NCI-H345 treated with DMSO at 0.1 percent for 48 hours (cell line): ENCODE measurements around the gene ANKRD45.
"Not testable (repeated sequence)": the region's sequence is repeated elsewhere in the genome, so short reads cannot be mapped to it uniquely, and the experiment has no call there.

Experiments
- DNase-seq: peaks from one replicate; lab custom pipeline; 2025; ENCODE audit not compliant: unreplicated experiment; lab: John Stamatoyannopoulos, UW

ANKRD45 gene, protein sequence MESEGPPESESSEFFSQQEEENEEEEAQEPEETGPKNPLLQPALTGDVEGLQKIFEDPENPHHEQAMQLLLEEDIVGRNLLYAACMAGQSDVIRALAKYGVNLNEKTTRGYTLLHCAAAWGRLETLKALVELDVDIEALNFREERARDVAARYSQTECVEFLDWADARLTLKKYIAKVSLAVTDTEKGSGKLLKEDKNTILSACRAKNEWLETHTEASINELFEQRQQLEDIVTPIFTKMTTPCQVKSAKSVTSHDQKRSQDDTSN

DNA sequence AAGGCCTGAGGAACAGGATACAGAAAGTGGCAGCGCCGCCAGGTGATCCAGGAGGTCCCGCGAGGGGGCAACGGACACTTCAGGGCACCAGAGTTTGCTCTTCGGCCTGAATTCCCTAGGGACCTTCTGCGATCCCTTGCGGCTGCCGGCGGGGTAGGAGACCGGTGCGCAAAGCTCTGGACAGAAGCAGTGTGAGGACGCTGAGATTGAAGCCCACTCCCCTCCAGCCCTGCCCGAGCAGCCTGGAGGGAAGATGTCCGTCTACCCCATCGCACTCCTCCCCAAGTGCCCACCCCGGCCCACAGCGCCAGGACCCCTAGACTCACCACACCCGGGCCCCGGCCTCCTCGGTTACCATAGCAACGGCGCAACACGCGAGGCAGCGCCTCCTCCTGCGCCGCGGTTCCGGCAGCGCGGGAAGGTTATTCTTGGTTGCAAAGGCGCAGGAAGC lies at the start of gene ANKRD45:
TSS of gene ANKRD45 (minus strand) at position 361 of the 451 bp plus-strand sequence. CDS start 10,433 bp downstream, outside the sequence.
- peak; percentile 72 for DNase-seq

DNA sequence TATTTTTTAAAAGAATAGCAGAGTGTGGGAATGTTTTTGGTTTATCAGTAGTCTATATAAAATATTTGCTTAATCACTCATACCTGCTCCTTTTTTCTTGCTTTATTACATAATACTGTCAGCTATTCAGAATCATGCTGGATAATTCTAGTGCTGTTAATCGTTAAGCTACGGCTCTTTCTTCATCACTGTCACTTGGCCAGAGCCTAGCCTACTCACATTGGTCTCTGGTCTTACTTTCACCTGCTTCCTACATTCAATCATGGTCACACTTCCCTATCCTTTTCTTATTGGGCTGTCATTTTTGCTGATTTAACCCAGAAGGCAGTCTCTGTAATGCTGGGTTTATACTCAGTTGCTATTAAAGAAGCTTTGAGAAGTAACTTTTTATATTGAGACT lies 47.6 kb upstream of the ANKRD45 start:
- DNase-seq, result no peak

DNA sequence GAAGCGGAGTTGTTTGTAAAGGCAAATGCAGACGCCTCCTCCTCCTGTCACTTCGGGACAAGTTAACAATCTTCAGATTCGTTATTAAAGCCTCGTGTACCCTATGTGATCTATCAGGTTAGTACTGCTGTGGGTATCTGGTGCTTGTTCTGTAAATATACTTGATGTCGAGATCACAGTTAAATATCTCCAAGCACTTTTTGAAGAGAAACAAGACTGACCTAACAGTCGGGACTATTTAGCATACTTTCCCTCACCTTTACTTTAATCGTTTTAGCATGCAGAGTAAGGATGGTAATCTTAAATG lies 45.8 kb upstream of the ANKRD45 start:
- no peak for DNase-seq

DNA sequence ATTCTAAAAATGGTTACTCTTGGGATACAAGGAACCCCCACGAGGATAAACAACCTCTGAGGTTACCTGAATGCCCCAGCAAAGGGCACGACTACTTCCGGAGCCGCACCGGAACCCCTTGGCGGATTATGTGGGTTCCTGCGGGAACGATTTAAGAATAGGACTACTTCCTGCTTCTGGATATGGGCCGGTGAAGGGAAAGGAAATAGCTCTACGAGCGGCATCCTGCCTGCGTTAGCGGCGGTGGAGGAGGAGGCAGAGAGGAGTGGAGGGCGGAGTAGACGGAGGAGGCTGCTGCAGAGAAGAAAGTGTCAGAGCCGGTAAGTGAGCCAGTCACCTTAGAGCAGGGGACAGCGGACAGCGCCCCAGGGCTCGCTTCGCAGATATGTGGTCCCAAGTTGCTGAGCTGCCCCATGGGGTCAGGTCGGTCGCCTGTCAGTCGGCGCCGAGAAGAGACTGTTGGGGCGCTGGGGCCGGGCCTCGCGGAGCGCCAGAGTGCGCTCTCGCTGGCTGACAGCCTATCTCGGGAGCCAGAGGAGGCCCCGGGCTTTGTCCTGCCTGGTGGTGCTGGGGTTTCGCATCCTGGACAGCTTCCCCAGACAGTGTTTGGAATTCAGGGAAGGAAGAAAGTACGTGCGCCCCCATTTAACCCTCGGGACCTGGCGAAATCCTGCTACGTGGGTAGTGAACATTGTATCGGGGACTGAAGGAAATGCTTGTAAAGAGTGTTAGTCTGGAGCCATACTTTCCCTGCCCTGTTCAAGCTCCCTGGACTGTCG lies 45.3 kb upstream of the ANKRD45 start, which contains the start of gene KLHL20:
TSS of gene KLHL20 (plus strand) at position 223 of the 779 bp plus-strand sequence. CDS start 1,063 bp downstream, outside the sequence.
- peak; percentile 81 for DNase-seq

DNA sequence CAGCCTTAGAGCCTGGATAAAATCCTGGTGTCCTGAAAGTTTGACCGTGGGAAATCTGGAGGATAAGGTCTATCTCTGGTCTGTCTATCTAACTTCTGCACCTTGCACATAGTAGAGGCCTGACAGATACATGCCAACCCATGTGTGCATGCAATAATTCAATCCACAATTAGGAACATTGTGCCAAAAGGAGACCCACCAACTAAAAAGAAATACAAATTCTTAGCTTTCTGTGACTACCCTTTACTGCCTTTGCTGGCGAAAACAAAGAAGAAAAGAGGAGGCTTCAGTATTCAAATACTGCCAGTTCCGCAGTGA lies 44.7 kb upstream of the ANKRD45 start:
- no peak for DNase-seq

DNA sequence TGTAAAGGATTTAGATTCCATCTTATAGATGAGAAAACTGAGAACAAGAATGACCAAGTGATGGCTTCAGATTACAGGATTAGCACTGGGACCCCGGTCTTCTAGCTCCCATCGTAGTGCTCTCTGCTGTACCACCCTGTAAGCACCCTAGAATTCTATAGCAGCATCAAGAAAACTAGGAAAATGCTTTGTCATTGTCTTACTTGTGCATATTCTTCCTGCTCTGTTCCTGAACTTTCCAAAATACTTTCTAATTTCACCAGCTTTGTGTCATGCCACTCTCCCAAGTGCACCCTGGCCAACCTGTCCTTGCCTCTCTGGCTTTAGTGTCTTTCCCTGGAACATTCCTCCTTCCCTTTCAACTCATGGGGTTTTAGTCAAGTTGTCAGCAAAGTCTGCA lies 39.1 kb upstream of the ANKRD45 start:
- no peak for DNase-seq

DNA sequence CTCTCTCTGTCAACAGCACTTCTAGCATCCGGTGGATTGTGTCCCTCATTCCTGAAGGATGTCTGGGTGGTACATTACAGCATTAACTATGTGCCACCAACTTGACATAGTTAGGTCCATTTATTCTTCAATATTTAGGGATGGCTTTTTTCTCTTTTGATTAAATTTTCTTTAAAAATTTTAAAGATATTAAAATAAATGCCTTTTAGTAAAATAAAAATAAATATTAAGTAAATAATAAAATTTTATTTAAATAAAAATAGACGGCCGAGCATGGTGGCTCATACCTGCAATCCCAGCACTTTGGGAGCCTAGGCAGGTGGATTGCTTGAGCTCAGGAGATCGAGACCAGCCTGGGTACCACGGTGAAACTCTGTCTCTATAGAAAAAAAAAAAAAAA lies 35.5 kb upstream of the ANKRD45 start:
- DNase-seq, result no peak

DNA sequence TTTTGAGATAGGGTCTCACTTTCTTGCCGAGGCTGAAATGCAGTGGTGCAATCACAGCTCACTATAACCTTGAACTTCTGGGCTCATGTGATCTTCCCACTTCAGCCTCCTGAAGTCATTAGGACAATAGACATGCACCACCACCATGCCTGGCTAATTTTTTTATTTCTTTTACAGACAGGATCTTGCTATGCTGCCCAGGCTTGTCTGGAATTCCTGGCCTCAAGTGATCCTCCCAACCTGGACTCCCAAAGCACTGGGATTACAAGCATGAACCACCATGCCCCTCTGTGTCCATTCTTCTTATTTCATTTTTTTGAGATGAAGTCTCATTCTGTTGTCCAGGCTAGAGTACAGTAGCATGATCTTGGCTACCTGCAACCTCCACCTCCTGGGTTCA lies 33.1 kb upstream of the ANKRD45 start:
- no peak for DNase-seq

DNA sequence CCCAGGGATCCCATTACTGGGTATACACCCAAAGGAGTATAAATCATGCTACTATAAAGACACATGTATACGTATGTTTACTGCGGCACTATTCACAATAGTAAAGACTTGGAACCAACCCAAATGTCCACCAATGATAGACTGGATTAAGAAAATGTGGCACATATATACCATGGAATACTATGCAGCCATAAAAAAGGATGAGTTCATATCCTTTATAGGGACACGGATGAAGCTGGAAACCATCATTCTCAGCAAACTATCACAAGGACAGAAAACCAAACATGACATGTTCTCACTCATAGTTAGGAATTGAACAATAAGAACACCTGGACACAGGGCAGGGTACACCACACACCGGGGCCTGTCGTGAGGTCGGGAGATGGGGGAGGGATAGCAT lies 31.6 kb upstream of the ANKRD45 start:
- not testable (repeated sequence) for DNase-seq

DNA sequence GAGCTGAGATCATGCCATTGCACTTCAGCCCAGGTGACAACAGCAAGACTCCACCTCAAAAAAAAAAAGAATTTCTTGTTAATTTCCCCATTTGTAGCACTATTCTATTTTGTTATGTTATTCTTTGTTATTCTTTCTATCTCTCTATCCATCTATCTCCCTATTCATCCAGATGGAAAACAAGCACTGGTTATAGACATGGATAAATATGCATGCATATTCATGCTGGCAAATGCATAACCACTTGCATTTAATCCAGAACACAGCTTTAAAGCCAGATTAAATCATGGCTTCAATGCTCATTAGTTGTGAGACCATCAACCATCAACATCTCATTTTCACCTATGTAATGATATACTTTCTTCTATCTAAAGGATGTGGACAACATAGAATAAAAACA lies 23.6 kb upstream of the ANKRD45 start:
- DNase-seq, result no peak

DNA sequence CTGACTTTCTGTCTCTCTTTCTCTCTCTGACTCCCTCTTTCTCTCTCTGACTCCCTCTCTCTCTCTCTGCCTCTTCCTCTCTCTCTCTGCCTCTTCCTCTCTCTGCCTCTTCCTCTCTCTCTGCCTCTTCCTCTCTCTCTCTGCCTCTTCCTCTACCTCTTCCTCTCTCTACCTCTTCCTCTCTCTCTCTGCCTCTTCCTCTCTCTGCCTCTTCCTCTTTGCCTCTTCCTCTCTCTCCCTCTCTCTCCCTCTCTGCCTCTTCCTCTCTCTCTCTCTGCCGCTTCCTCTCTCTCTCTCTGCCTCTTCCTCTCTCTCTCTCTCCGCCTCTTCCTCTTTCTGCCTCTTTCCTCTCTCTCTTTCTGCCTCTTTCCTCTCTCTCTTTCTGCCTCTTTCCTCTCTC lies 18.6 kb upstream of the ANKRD45 start:
- DNase-seq, result no peak

DNA sequence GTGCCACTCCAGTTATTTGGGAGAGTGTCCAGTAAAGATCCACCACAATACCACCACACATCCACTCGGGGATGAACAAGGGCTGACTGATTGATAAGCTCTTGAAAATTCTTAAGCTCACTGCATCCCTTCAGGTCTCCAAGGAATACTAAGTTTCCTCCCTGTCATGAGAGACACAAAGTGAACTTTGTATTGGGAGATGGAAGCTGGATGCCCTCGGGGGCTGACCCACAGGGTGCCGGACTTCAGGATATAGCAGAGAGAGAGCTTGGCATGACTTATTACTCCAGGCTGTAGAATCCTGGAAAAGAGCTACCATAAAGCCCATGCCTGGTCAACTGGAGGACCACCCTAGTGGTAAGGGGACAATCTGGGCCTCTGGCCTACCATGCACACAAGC lies 15.5 kb upstream of the ANKRD45 start:
- DNase-seq, result not testable (repeated sequence)

DNA sequence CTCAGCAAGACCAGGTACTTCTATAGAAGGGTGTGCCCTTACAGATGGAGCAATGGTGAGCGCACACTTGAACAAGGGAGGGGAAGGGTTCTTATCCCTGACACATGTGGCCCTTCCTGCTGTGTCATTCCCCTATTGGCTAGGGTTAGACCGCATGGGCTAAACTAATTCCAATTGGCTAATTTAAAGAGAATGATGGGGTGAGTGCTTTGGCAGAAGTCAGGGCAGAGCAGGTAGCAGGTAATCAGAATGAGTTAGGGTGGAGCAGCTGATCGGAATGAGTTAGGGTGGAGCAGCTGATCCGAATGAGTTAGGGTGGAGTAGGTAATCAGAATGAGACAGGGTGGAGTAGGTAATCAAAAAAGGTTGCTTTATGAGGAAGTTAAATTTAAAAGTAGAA lies 14.2 kb upstream of the ANKRD45 start:
- DNase-seq, result not testable (repeated sequence)

DNA sequence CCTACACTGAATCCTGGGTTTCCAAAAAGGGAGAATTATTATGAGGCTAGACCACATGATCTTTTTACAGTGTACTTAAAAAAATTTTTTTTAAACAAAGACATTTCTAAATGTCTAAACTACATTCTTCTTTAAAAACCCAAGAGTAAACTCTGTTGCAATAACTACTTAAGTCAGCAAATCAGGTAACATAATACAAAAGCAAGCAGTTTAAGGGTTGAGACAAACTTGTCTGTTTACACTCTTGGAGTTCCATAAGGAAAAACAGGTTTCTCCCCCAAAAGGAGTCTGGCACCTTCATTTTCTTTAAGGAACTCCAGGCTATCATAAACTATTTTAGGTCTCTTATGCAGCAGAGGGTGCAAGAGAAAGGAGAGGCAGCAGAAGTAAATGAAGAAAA lies 12.5 kb upstream of the ANKRD45 start:
- no peak for DNase-seq

DNA sequence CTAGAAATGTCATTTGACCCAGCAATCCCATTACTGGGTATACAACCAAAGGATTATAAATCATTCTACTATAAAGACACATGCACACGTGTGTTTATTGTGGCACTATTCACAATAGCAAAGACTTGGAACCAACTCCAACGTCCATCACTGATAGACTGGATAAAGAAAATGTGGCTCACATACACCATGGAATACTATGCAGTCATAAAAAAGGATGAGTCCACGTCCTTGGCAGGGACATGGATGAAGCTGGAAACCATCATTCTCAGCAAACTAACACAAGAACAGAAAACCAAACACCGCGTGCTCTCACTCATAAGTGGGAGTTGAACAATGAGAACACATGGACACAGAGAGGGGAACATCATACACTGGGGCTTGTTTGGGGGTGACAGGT lies 10.5 kb upstream of the ANKRD45 start:
- not testable (repeated sequence) for DNase-seq

DNA sequence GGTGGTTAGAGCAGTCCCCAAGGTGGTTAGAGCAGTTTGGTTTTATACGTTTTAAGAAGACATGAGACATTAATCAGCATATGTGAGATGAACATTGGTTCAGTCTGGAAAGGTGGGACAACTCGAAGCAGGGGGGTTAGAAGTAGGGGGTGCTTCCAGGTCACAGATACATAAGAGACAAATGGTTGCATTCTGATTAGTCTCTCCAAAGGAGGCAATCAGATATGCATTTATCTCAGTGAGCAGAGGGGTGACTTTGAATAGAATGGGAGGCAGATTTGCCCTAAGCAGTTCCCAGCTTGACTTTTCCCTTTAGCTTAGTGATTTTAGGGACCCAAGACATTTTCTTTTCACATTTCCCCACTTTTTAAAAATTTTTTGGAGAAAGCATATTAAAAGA lies 4.8 kb upstream of the ANKRD45 start:
- DNase-seq, result not testable (repeated sequence)

DNA sequence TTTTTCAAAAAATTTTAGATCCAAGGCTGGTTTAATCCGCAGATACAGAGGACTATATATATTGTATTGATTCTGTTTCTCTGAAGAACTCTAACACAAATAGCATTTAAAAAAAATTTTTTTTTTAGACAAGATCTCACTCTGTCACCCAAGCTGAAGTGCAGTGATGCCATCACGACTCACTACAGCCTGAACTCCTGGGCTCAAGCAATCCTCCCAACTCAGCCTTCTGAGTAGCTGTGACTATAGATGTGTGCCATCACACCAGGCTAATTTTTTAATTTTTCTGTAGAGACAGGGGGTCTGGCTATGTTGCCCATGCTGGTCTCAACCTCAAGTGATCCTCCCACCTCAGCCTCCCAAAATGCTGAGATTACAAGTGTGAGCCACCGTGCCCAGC lies 3.0 kb downstream of the ANKRD45 start:
- no peak for DNase-seq

DNA sequence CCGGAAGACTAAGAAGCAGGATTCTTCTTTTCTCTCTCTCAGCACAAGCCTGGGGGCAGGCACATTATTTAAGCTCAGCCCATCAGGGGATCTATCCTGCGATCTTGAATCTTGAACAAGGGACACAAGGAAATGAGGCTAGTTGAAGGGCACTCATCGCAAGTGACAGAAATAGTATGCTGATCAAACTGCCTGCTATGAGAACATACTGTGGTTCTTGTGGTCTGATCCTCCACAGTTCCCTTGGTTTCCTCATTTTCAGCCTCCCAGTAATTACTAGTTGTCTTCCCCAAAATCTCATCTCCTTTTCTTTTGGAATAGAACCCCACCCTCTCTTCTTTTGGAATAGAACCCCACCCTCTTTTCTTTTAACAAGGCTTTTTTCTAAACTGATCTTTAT lies 6.5 kb downstream of the ANKRD45 start:
- no peak for DNase-seq

DNA sequence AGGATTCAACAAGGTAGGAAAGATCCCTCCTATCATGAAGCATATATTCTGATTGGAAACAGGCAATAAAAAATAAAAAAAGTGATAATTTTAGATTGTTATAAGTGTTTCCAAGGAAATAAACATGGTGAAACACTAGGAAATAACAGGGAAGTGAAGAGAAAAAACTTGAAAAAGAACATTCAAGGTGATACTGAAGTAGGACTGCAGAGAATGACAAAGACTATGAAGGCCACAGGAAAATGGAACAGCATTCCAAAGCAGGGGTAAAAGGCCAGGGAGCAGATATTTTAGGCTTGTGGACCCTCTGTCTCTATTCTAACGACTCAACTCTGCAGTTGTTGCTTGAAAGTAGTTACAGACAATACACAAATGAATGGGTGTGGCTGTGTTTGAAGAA lies 7.9 kb downstream of the ANKRD45 start:
- no peak for DNase-seq

DNA sequence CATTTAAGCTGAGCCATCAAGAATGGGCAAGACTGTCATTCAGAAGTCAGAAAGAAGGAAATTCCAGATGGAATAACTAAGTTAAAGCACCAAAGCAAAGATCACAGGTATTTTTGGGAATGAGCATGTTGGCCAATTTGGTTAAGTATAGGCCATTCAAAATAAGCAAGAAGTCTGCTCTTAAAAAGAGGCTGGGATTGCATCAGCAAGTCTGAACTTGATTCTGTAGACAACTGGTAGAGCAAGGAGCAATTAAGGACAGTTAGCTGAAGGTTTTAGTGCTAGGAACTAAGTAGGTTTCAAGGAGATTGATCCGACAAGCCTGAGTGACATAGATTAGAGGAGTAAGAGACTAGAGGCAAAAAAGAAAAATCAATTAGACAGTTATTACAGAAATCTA lies 8.4 kb downstream of the ANKRD45 start:
- DNase-seq, result no peak

DNA sequence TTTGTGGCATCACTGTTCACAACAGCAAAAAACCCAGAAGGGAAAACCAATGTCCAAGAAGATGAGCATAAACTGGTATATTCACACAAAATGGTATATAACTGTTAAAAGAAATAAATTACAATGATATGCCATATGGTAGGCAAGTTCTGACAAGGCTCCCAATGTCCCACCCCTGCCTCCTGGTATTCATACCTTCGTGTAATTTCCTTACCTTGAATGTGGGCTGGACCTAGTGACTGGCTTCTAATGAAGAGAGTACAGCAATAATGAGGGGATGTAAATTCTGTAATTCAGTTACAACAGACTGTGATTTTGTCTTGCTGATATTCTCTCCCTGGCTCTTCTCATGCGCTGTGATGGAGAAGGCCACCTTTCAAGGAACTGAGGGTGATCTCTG lies 9.3 kb downstream of the ANKRD45 start:
- no peak for DNase-seq

DNA sequence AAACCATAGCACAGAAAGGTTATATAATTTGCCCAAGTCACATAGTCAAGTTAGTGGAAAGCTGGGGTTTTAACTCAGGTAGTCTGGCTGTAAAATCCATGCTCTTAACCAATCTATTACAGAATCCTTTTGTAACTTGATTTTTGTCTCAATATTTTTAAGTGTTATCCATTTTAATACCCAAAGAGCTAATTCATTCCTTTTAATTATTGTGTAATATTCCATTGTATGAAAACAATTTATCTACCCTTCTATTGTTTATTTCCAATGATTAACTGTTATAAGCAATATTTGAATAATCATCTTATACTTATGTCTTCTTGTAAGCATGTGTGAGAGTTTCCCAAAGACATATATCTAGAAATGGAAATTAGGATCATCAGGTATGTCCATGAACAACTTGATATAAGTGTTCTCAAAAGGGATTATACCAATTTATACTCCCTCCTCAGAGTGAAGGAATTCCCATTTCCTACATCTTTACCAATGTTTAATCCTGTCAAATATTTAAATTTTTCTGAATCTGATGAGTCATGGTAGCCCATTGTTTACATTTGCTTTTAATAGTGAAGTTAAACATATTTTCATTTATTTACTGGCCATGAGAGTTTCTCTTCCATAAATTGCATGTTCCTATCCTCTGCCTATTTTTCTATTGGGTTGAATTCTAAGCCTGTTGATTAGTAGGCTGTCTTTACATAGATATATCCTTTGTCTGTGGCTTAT lies 20.6 kb downstream of the ANKRD45 start:
- no peak for DNase-seq
